ENCODE data around the gene PRRT1. TPM values are rescaled to one million over a fixed set of nuclear protein-coding genes. Genes with fewer than 3 reads are reported as not detected.

Gene PRRT1
- total RNA-seq, 1 experiment from 2014 or later: 12.6 TPM

GRCh38 chr6:32140420-32141046 lies 11.2 kb downstream of the PRRT1 start:
- H3K9me2 ChIP-seq (ENCODE audit: insufficient read depth): no peaks in the 10 kb centered on the region
- ChIA-PET POLR2A (ENCODE audit: unreplicated experiment) (no interaction called here), CTCF (interaction anchor here (0.6 kb wide), 1 partner anchor 471 kb away, joined by 13 read pairs; no protein-coding TSS in a partner anchor)
- no peak for TF ChIP-seq EZH2 (IDR thresholded peaks at IDR 0.05; ENCODE audit: low read depth)
- TF ChIP-seq CTCF (conservative IDR thresholded peaks at IDR 0.05): no peak
- no peak overlapping the region for H3K4me3 ChIP-seq
- peaks cover 16% of the 10 kb centered on the region; the same call in 1 of the 2 replicates for H3F3A ChIP-seq (ENCODE audit: insufficient read depth, low read depth)
- no peaks in the 10 kb centered on the region for H3K27me3 ChIP-seq (ENCODE audit: insufficient read depth, low read depth)
- H3K4me2 ChIP-seq: no peak overlapping the region
- intact Hi-C loops (cut with micrococcal nuclease; ENCODE audit: unreplicated experiment): no loop called here
- H3K36me3 ChIP-seq (ENCODE audit: low read depth): no peaks in the 10 kb centered on the region
- no peaks in the 10 kb centered on the region for H3K79me2 ChIP-seq (ENCODE audit: low read depth)
- H2AFZ ChIP-seq: no peak overlapping the region
- H4K20me1 ChIP-seq (ENCODE audit: insufficient read depth): no peaks in the 10 kb centered on the region
- H3K9me3 ChIP-seq (ENCODE audit: insufficient read depth, low read depth): no peaks in the 10 kb centered on the region
- H3K4me1 ChIP-seq (replicated peaks; ENCODE audit: insufficient read depth): peaks cover 19% of the 10 kb centered on the region
- no TSS peak for BruUV-seq (replicated peaks)
- DNase-seq: no peak
- H3K27ac ChIP-seq: no peak overlapping the region

- peaks cover 9% of the 10 kb centered on the region; the same call in 1 of the 2 replicates for H3F3A ChIP-seq (ENCODE audit: insufficient read depth, low read depth)
- no peaks in the 10 kb centered on the region for H3K36me3 ChIP-seq (ENCODE audit: low read depth)
- no peaks in the 10 kb centered on the region for H4K20me1 ChIP-seq (ENCODE audit: insufficient read depth)
- BruUV-seq (replicated peaks): no TSS peak
- no peak overlapping the region for H3K27ac ChIP-seq
- H3K79me2 ChIP-seq (ENCODE audit: low read depth): no peaks in the 10 kb centered on the region
- DNase-seq: no peak
- CTCF ChIA-PET: no interaction called here
- no peak overlapping the region for H3K4me2 ChIP-seq
- intact Hi-C loops (cut with micrococcal nuclease; ENCODE audit: unreplicated experiment): no loop called here
- POLR2A ChIA-PET (ENCODE audit: unreplicated experiment): interaction anchor here (0.6 kb wide), 1 partner anchor 178 kb away, joined by 3 read pairs; no protein-coding TSS in a partner anchor
- no peak for TF ChIP-seq EZH2 (IDR thresholded peaks at IDR 0.05; ENCODE audit: low read depth)
- TF ChIP-seq CTCF (conservative IDR thresholded peaks at IDR 0.05): no peak
- no peaks in the 10 kb centered on the region for H3K27me3 ChIP-seq (ENCODE audit: insufficient read depth, low read depth)
- H3K4me1 ChIP-seq (replicated peaks; ENCODE audit: insufficient read depth): peaks cover 12% of the 10 kb centered on the region
- H2AFZ ChIP-seq: no peak overlapping the region
- no peaks in the 10 kb centered on the region for H3K9me3 ChIP-seq (ENCODE audit: insufficient read depth, low read depth)
- no peaks in the 10 kb centered on the region for H3K9me2 ChIP-seq (ENCODE audit: insufficient read depth)
- H3K4me3 ChIP-seq: no peak overlapping the region
Measured at GRCh38 chr6:32139590-32139989, 12.1 kb downstream of the PRRT1 start.

- no peaks in the 10 kb centered on the region for H3K36me3 ChIP-seq (ENCODE audit: low read depth)
- H3K9me3 ChIP-seq (ENCODE audit: insufficient read depth, low read depth): no peaks in the 10 kb centered on the region
- H3K4me1 ChIP-seq (replicated peaks; ENCODE audit: insufficient read depth): peaks cover 2% of the 10 kb centered on the region
- H3K9me2 ChIP-seq (ENCODE audit: insufficient read depth): no peaks in the 10 kb centered on the region
- no peaks in the 10 kb centered on the region for H3F3A ChIP-seq (ENCODE audit: insufficient read depth, low read depth)
- no peaks in the 10 kb centered on the region for H4K20me1 ChIP-seq (ENCODE audit: insufficient read depth)
- H3K27me3 ChIP-seq (ENCODE audit: insufficient read depth, low read depth): no peaks in the 10 kb centered on the region
- BruUV-seq (replicated peaks): no TSS peak
- no peak overlapping the region for H3K4me2 ChIP-seq
- H3K4me3 ChIP-seq: no peak overlapping the region
- no peak overlapping the region for H2AFZ ChIP-seq
- DNase-seq: no peak
- no peak overlapping the region for H3K27ac ChIP-seq
- no peaks in the 10 kb centered on the region for H3K79me2 ChIP-seq (ENCODE audit: low read depth)
- no peak for TF ChIP-seq CTCF (conservative IDR thresholded peaks at IDR 0.05)
- TF ChIP-seq EZH2 (IDR thresholded peaks at IDR 0.05; ENCODE audit: low read depth): no peak
- ChIA-PET POLR2A (ENCODE audit: unreplicated experiment) (no interaction called here), CTCF (no interaction called here)
- intact Hi-C loops (cut with micrococcal nuclease; ENCODE audit: unreplicated experiment): no loop called here
Measured at GRCh38 chr6:32137454-32137853, 14.3 kb downstream of the PRRT1 start.

Data from PC-9 (cell line).